SJSA1 (cell line): ENCODE results near the gene PDCD11. TPM values are rescaled to one million over a fixed set of nuclear protein-coding genes. Genes with fewer than 3 reads are reported as not detected.

Experiments used
- DNase-seq, 2 experiments: peaks; one replicate each; pipeline ENCODE4 v3.0.0-alpha.2; 2015 to 2020; ENCODE audit warnings: low spot score in 2 of 2, low read depth in 1 of 2
- H3K27ac ChIP-seq: fragments of 250-450 bp; sonication (Bioruptor Pico); 2 replicates; pipeline ENCODE4 v1.5.1; 2020; ENCODE audit warnings: mild to moderate bottlenecking, moderate library complexity
- H3K27me3 ChIP-seq: fragments of 250-450 bp; sonication (Bioruptor Pico); replicated peaks from 2 replicates; pipeline ENCODE4 v1.5.1; 2020; ENCODE audit warnings: mild to moderate bottlenecking, moderate library complexity
- H3K36me3 ChIP-seq: fragments of 250-450 bp; sonication (Bioruptor Pico); 2 replicates; pipeline ENCODE4 v1.5.1; 2020; ENCODE audit warnings: mild to moderate bottlenecking
- H3K4me1 ChIP-seq: fragments of 250-450 bp; sonication (Bioruptor Pico); replicated peaks from 2 replicates; pipeline ENCODE4 v1.6.1; 2021; ENCODE audit warnings: mild to moderate bottlenecking
- H3K4me3 ChIP-seq: fragments of 250-450 bp; sonication (Bioruptor Pico); 2 replicates; pipeline ENCODE4 v1.5.1; 2020; ENCODE audit warnings: mild to moderate bottlenecking
- H3K9me3 ChIP-seq: fragments of 250-450 bp; sonication (Bioruptor Pico); replicated peaks from 2 replicates; pipeline ENCODE4 v1.5.1; 2020; ENCODE audit warnings: mild to moderate bottlenecking
- total RNA-seq: library from RNA; depleted of rRNA; stranded (reverse); fragments of >200 nt; shearing (Covaris generic); gene quantifications from 2 replicates; pipeline ENCODE4 v1.2.3, GENCODE V29; 2014

Gene PDCD11
- total RNA-seq, 1 experiment from 2014 or later: 25.8 TPM

DNA sequence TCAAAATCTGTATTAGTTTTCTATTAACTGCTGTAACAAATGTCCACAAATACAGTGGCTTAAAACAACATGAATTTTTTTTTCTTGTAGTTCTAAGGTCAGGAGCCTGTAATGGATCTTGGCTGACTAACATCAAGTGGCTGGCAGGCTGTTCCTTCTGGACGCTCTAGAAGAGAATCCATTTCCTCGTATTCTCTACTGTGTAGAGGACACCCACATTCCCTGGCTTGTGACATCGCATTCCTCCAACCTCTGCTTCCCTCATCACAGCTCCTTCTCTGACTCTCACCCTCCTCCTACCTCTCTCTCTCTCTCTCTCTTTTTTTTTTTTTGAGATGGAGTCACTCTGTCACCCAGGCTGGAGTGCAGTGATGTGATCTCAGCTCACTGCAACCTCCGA, 67.1 kb downstream of the PDCD11 start:
- no peak for DNase-seq
- H3K4me3 ChIP-seq: no peak overlapping the region
- no peak overlapping the region for H3K27ac ChIP-seq
- H3K36me3 ChIP-seq: no peaks in the 10 kb centered on the region
- H3K27me3 ChIP-seq: no peaks in the 10 kb centered on the region
- no peaks in the 10 kb centered on the region for H3K9me3 ChIP-seq
- peaks cover 7% of the 10 kb centered on the region for H3K4me1 ChIP-seq

DNA sequence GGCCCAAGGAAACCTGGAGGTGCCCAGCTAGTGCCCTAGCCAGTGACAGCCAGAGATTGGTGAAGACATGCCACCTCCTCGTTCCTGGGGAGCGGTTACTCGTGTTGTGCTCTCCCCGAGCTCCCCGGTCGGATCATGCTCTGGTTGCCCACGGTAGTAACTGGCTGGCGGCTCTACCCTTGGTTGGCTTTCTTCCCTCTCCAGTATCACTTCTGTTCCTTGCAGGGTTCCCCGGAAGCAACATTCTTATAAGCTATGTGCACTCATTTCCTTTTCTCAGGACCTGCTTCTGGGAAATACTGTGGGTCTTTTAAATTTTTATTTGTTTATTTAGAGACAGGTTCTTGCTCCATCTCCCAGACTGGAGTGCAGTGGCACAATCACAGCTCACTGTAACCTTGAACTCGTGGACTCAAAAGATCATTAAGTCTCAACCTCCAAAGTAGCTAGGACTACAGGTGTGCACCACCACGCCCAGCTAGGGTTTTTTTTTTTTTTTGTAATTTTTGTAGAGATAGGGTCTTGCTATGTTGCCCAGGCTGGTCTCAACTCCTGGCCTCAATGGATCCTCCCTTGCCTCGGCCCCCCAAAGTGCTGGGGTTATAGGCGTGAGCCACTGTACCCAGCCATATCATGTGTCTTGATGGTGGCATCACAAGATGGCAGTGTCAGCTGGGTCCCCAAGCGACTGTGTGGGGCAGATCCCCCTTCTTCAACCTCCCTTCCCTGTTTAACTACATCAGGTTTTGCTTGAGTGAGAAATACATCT, 69.2 kb downstream of the PDCD11 start:
- Histone ChIP-seq H3K27ac (no peak overlapping the region), H3K36me3 (no peaks in the 10 kb centered on the region), H3K4me1 (peaks cover 7% of the 10 kb centered on the region), H3K4me3 (no peak overlapping the region), H3K9me3 (no peaks in the 10 kb centered on the region), H3K27me3 (no peaks in the 10 kb centered on the region)
- no peak for DNase-seq

DNA sequence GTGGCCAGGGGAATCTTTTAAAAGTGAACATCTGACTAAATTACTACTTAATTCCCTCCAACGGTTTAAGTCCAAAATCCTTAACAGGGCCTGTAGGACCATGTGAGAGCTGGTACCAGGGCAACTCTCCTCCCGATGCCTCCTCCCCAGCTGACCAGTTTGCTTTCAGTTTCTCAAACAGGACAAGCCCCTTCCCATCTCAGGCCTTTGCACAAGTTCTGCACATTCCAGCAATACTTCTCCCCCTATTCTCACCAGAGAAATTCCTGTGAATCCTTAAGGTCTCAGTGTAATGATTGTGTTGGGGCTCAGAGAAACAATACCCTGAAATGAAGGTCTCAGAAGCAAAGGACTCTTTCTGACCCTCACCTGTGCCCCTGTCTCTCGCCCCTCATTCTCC, 70.3 kb downstream of the PDCD11 start:
- no peak overlapping the region for H3K27ac ChIP-seq
- H3K4me3 ChIP-seq: no peak overlapping the region
- DNase-seq: peak in 1 of 2 experiments; percentile 16
- H3K9me3 ChIP-seq: no peaks in the 10 kb centered on the region
- H3K36me3 ChIP-seq: no peaks in the 10 kb centered on the region
- no peaks in the 10 kb centered on the region for H3K27me3 ChIP-seq
- H3K4me1 ChIP-seq: peaks cover 11% of the 10 kb centered on the region

DNA sequence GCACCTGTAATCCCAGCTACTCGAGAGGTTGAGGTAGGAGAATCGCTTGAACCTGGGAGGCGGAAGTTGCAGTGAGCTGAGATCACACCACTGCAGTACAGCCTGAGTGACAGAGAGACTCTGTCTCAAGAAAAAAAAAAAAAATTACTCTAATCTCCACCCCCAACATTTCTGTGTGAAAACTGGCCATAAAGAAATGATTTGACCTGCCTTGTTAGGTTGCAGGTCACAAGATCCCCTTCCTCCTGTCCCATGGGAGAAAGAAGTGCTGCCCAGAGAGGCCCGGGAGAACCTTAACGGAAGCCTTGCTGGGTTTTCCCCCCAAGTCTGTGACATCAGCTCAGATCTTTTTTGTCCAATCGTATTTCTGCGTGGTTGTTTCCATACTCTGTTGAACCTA, 71.0 kb downstream of the PDCD11 start:
- no peaks in the 10 kb centered on the region for H3K27me3 ChIP-seq
- no peak overlapping the region for H3K27ac ChIP-seq
- H3K36me3 ChIP-seq: no peaks in the 10 kb centered on the region
- no peak for DNase-seq
- H3K9me3 ChIP-seq: no peaks in the 10 kb centered on the region
- H3K4me1 ChIP-seq: peaks cover 13% of the 10 kb centered on the region
- H3K4me3 ChIP-seq: no peak overlapping the region

DNA sequence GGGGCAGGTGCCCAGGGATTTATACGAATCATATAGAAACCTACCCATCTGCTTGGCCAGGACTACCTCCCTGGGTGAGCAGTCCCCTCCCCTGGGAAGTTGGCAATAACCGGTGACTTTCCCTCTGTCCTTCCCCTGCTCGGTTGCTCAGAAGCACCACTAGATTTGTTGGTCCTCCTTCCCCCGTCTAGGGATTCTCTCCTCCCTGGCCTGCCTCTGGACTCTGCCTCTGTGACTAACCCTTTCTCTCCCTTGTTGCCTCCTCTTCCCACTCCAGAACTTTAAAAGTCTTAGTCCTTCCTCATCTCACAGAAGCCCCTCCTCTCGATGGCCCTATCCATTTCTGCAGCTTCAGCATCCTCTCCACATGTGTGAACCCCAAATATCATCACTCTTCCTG, 72.8 kb downstream of the PDCD11 start:
- Histone ChIP-seq H3K9me3 (no peaks in the 10 kb centered on the region), H3K4me1 (peaks cover 13% of the 10 kb centered on the region), H3K4me3 (no peak overlapping the region), H3K36me3 (no peaks in the 10 kb centered on the region), H3K27ac (no peak overlapping the region), H3K27me3 (no peaks in the 10 kb centered on the region)
- DNase-seq: no peak

DNA sequence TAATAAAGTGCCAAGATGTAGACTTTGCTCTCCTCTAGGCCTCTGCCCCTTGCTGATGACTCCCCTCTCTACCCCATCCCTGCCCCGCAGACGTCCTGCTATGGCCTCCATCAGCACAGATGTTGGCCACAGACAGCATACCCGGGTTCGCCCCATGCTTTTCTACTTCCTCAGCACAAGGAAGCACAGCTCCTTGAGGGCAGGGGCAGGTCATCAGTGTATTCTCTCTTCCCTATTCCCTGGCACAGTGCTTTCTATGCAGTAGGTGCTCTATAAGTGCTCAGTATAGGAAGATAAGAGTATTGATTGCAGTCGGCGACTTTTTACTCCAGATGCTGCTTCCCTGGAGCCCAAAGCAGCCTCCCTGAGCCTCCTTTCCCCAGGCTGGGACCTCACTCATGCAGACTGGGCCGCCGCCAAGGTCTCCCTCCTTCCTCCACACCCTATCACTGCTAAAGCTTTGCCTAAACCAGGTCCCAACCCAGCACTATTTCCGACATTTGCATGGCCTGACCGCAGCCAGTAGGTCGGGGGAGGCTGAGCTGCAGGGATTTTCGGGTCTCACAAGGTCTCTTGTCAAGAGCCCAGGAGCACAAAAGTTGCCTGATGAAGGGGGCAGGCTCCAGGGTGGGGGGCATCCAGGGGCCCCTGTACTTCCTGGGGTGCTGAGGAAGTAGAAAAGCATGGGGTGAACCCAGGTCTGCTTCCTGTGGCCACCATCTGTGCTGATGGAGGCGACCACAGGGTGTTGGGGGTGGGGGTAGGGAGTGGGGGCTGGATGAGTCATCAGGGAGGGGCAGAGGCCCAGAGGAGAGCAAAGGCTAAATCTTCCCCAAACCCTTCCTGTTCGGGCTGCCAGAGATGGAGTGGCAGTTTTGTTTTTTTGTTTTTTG, 74.6 kb downstream of the PDCD11 start:
- no peak overlapping the region for H3K27ac ChIP-seq
- H3K36me3 ChIP-seq: no peaks in the 10 kb centered on the region
- H3K9me3 ChIP-seq: no peaks in the 10 kb centered on the region
- no peak for DNase-seq
- no peak overlapping the region for H3K4me3 ChIP-seq
- peaks cover 13% of the 10 kb centered on the region for H3K4me1 ChIP-seq
- H3K27me3 ChIP-seq: no peaks in the 10 kb centered on the region

DNA sequence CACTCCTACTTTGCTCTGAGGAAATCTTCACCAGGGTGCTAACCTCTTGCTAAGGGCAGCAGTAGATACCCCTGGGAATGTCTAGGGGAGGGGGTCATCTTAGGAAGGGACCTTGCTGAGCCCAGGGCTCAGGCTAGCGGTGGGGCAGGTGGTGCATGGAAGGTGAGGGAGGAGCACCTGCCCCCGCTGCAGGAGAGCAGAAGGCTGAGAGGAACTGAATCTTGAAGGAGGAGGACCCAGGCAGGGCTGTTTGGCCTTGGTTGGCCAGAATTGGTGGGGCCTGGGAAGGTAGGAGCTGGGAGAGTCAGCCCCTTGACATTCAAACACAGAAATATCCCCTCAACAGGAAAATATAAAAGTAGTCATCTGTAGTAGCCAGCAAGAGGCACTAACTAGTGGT, 75.6 kb downstream of the PDCD11 start:
- no peaks in the 10 kb centered on the region for H3K36me3 ChIP-seq
- H3K9me3 ChIP-seq: no peaks in the 10 kb centered on the region
- H3K27ac ChIP-seq: no peak overlapping the region
- peaks cover 6% of the 10 kb centered on the region for H3K4me1 ChIP-seq
- no peaks in the 10 kb centered on the region for H3K27me3 ChIP-seq
- no peak overlapping the region for H3K4me3 ChIP-seq
- no peak for DNase-seq

DNA sequence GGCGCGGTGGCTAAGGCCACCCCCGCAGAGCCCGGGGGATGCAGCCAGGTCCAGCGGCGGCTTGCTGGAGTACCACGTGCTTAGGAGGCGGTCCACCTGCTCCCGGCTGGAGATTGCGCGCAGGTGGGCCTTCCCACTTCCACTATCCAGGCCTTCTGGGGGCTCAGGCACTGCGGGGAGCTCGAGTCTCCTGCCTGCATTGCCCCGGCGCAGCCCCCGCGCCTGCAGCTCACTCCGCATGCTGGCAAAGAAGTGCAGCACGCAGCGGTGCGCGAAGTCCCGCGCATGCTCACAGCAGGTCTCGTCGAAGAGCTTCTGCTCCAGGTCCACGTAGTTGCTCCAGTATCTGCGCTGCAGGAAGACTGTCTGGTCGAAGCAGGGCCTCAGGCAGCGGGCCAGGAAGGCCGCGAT, 76.8 kb downstream of the PDCD11 start:
- Histone ChIP-seq H3K27ac (no peak overlapping the region), H3K4me1 (peaks cover 6% of the 10 kb centered on the region), H3K36me3 (no peaks in the 10 kb centered on the region), H3K4me3 (no peak overlapping the region), H3K9me3 (no peaks in the 10 kb centered on the region), H3K27me3 (no peaks in the 10 kb centered on the region)
- DNase-seq: no peak

DNA sequence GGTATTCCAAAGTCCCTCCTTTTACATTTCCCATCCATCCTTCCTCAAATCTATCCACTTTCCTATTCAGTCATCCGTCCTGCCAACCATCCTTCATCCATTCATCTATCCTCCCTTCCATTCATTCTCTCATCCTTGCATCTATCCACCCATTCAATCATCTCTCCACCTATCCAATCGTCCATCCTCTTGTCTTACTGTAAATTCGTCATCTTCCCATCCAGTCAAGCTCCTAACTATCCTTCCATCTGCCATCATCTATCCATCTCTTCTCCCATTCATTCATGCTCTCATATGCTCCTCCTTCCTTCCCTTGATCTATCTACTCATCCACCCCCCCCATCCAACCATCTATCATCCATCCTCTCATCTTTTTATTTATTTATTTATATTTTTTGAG, 77.7 kb downstream of the PDCD11 start:
- no peaks in the 10 kb centered on the region for H3K9me3 ChIP-seq
- DNase-seq: no peak
- peaks cover 8% of the 10 kb centered on the region for H3K4me1 ChIP-seq
- H3K27ac ChIP-seq: no peak overlapping the region
- no peaks in the 10 kb centered on the region for H3K27me3 ChIP-seq
- no peaks in the 10 kb centered on the region for H3K36me3 ChIP-seq
- H3K4me3 ChIP-seq: no peak overlapping the region

DNA sequence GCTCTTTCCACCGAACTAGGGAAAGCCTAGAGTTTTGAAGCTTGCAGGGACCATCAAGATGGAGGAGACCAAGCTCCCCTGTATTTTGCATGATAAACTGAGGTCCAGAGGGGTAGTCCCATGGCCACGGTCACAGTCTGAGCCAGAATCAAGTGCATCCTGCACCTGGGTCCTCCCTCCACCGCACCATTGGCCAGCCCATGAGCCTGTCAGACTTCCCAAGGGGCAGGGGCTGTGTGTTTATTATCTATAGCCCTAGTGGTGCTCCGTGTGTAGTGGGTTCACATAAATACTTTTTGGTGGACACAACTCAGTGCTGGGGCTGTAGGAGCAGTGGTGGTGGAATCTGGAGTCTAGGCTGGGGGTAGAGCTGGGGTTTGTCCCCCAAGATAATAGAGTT, 79.0 kb downstream of the PDCD11 start:
- DNase-seq: no peak
- Histone ChIP-seq H3K4me1 (peaks cover 12% of the 10 kb centered on the region), H3K27ac (no peak overlapping the region), H3K27me3 (no peaks in the 10 kb centered on the region), H3K36me3 (no peaks in the 10 kb centered on the region), H3K9me3 (no peaks in the 10 kb centered on the region), H3K4me3 (no peak overlapping the region)

DNA sequence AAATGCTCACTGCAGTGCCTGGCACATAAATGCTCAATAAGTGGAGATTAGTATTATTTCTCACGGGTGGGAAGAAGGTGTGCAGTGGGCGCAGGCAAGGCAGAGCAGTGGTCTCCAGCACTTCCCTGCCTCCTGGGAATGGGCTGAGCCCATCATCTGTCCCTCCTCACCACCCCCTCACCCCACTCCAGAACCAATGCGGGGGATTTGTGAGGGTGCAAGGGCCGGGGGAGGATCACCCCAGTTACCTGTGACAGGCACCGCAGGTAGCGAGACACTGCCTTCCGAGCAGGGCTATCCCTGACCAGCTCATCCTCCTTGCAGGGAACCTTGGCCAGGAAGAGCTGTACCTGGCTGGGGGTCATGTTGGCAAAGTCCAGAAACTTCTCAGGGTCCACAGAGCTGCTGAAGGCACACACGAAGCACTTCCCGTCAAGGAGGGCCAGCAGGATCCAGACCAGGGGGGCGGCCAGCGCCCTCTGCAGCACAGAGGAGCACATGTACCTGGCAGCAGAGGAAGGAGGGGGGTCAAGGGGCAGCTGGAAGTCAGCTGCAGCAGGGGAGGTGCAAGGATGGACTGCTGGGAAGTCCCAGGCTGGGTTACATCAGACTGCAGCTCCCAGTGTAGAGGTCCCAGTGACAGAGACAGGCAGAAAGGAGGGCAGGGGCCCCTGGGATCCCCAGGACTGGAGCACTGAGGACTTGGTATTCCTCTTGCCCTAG, 79.8 kb downstream of the PDCD11 start:
- Histone ChIP-seq H3K4me3 (no peak overlapping the region), H3K9me3 (no peaks in the 10 kb centered on the region), H3K27me3 (no peaks in the 10 kb centered on the region), H3K27ac (no peak overlapping the region), H3K4me1 (peaks cover 12% of the 10 kb centered on the region), H3K36me3 (no peaks in the 10 kb centered on the region)
- DNase-seq: no peak

DNA sequence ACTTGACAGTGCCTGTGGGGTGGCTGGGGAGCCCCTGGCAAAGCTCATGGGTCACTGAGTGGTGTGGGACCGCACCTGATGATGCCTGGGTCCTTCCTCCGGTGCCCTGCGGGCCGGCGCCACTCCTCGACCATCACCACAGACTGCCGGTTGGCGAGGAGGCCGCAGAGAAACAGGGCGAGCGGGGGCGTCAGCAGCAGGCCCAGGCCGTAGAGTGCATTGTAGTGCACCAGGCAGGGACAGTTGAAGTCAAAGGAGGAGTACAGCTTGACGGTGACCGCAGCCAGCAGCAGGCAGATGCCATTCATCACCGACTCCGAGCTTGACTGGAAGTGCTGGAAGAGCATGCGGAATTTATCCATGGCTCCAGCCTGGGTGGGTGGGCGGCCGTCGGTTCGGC, 82.2 kb downstream of the PDCD11 start:
- DNase-seq: no peak
- H3K27ac ChIP-seq: no peak overlapping the region
- H3K27me3 ChIP-seq: no peaks in the 10 kb centered on the region

DNA sequence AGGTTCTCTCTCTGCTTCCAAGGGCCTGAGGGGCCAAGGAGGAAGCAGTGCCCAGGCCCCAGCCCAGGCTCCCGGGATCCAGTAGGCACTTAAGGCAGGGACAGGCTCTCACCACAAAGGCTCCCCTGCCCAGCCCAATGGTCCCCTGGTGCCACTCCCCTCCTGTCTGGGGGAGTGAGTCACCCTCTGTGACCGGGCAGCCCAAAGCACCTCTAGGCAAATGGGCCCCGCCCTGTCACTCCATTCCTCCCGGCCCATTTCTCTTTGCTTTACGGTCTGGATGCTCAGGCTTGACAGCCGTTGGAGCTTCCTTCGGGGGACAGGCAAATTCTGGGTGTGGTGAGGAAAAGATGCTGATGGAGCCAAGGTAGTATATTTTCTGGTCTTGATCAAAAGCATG, 82.7 kb downstream of the PDCD11 start, which contains the start of gene CALHM3:
Gene CALHM3 (minus strand): TSS at position 106 of the 400 bp plus-strand sequence. CDS start 208 bp downstream, outside the sequence.
- no peaks in the 10 kb centered on the region for H3K9me3 ChIP-seq
- H3K4me1 ChIP-seq: peaks cover 5% of the 10 kb centered on the region
- DNase-seq: no peak
- no peaks in the 10 kb centered on the region for H3K27me3 ChIP-seq
- no peak within 1 kb of the TSS for H3K27ac ChIP-seq
- H3K36me3 ChIP-seq: no peaks in the 10 kb centered on the region
- H3K4me3 ChIP-seq: no peak within 1 kb of the TSS

More for the DNA sequence above, 82.2 kb downstream of the PDCD11 start:
- peaks cover 5% of the 10 kb centered on the region for H3K4me1 ChIP-seq
- no peak overlapping the region for H3K4me3 ChIP-seq
- no peaks in the 10 kb centered on the region for H3K36me3 ChIP-seq
- no peaks in the 10 kb centered on the region for H3K9me3 ChIP-seq
